SK-N-SH (cell line): ENCODE measurements around the gene DGKZ. TPM values are rescaled to one million over a fixed set of nuclear protein-coding genes. Genes with fewer than 3 reads are reported as not detected.
A peak's percentile ranks its signal among the peaks of the same experiment; 100 is the strongest.

Experiments
- CTCF ChIA-PET: fragments of 300-600, 350-600 bp; formaldehyde crosslinking; extraction: SDS; loops from one replicate; lab custom pipeline; 2021; lab: Yijun Ruan, JAX
- POLR2A ChIA-PET: fragments of 350-600 bp; sonication (Branson Sonifier 250); formaldehyde crosslinking; extraction: SDS; loops from one replicate; lab custom pipeline; 2020; ENCODE audit warnings: antibody characterized with exemption, inconsistent platforms; lab: Yijun Ruan, JAX
- DNase-seq: peaks from one replicate; pipeline ENCODE4 v3.0.0; 2012
- H2AFZ ChIP-seq: fragments of 200-600 bp; sonication (generic); 2 replicates; pipeline ENCODE4 v1.8.1; 2016; ENCODE audit warnings: antibody characterized with exemption, mild to moderate bottlenecking, low read depth
- H3F3A ChIP-seq: fragments of 200-600 bp; sonication (generic); replicated peaks from 2 replicates; pipeline ENCODE3; 2016; ENCODE audit warnings: antibody characterized with exemption, mild to moderate bottlenecking; ENCODE audit not compliant: insufficient read depth
- H3K27ac ChIP-seq, 2 experiments: fragments of 200-500 bp in 1 of 2; fragments of 200-600 bp in 1 of 2; sonication (Bioruptor generic) in 1 of 2; sonication (generic), shearing (Covaris generic) in 1 of 2; 2 replicates each; pipeline versions ENCODE4 v1.5.1 to v1.6.1; 2014 to 2016; ENCODE audit warnings: low read depth in 2 of 2, inconsistent platforms in 1 of 2, low read length in 1 of 2, mild to moderate bottlenecking in 1 of 2, mixed read lengths in 1 of 2
- H3K27me3 ChIP-seq: fragments of 200-600 bp; sonication (generic), shearing (Covaris generic); 2 replicates; pipeline ENCODE4 v1.6.1; 2016; ENCODE audit warnings: mixed run types; ENCODE audit not compliant: insufficient read depth
- H3K36me3 ChIP-seq, 2 experiments: fragments of 200-500 bp in 1 of 2; fragments of 200-600 bp in 1 of 2; sonication (Bioruptor generic) in 1 of 2; sonication (generic) in 1 of 2; replicated peaks in 1 of 2; 2 replicates each; pipeline versions ENCODE3 to v1.5.1; 2014 to 2016; ENCODE audit warnings: low read length in 1 of 2, mild to moderate bottlenecking in 1 of 2; ENCODE audit not compliant: insufficient read depth in 2 of 2, control insufficient read depth in 1 of 2
- H3K4me1 ChIP-seq, 2 experiments: fragments of 200-500 bp in 1 of 2; fragments of 200-600 bp in 1 of 2; sonication (Bioruptor generic) in 1 of 2; sonication (generic), shearing (Covaris generic) in 1 of 2; 2 replicates each; pipeline versions ENCODE4 v1.5.1 to v1.6.1; 2014 to 2016; ENCODE audit warnings: low read depth in 1 of 2, low read length in 1 of 2, mixed run types in 1 of 2; ENCODE audit not compliant: insufficient read depth in 2 of 2, control insufficient read depth in 1 of 2
- H3K4me2 ChIP-seq: fragments of 200-600 bp; sonication (generic), shearing (Covaris generic); 2 replicates; pipeline ENCODE4 v1.6.1; 2017; ENCODE audit warnings: mixed run types
- H3K4me3 ChIP-seq, 2 experiments: fragments of 200-500 bp in 1 of 2; fragments of 200-600 bp in 1 of 2; sonication (Bioruptor generic) in 1 of 2; sonication (generic), shearing (Covaris generic) in 1 of 2; 2 replicates each; pipeline versions ENCODE4 v1.5.1 to v1.8.1; 2014 to 2016; ENCODE audit warnings: low read depth in 2 of 2, inconsistent platforms in 1 of 2, low read length in 1 of 2, mild to moderate bottlenecking in 1 of 2, mixed read lengths in 1 of 2, moderate library complexity in 1 of 2
- H3K79me2 ChIP-seq: fragments of 200-600 bp; sonication (generic); 2 replicates; pipeline ENCODE4 v1.8.1; 2017; ENCODE audit warnings: mild to moderate bottlenecking; ENCODE audit not compliant: insufficient read depth
- H3K9ac ChIP-seq: fragments of 200-600 bp; sonication (generic); 2 replicates; pipeline ENCODE4 v1.6.1; 2017; ENCODE audit warnings: mixed run types
- H3K9me2 ChIP-seq: fragments of 200-600 bp; sonication (generic); 2 replicates; pipeline ENCODE4 v1.6.1; 2017; ENCODE audit warnings: mixed run types
- H3K9me3 ChIP-seq: fragments of 200-600 bp; sonication (generic); 2 replicates; pipeline ENCODE4 v1.6.1; 2017; ENCODE audit warnings: mixed run types, mild to moderate bottlenecking, moderate library complexity
- H4K20me1 ChIP-seq: fragments of 200-600 bp; sonication (generic); 2 replicates; pipeline ENCODE4 v1.6.1; 2017; ENCODE audit warnings: mild to moderate bottlenecking, mixed run types; ENCODE audit not compliant: insufficient read depth
- ELF1 ChIP-seq: IDR thresholded peaks from 2 replicates; pipeline ENCODE4 v1.4.0; 2012
- FOSL2 ChIP-seq: IDR thresholded peaks from 2 replicates; pipeline ENCODE4 v1.4.0; 2012; ENCODE audit warnings: low read depth, mild to moderate bottlenecking, moderate library complexity, borderline replicate concordance
- GABPA ChIP-seq: IDR thresholded peaks from 2 replicates; pipeline ENCODE4 v1.4.0; 2012; ENCODE audit warnings: low read depth, mild to moderate bottlenecking
- JUND ChIP-seq: IDR thresholded peaks from 2 replicates; pipeline ENCODE4 v1.4.0; 2012
- MXI1 ChIP-seq: IDR thresholded peaks from 2 replicates; pipeline ENCODE4 v1.6.1; 2012; ENCODE audit warnings: mild to moderate bottlenecking, low read depth, low read length, improper control_type of control experiment
- RAD21 ChIP-seq: IDR thresholded peaks from 2 replicates; pipeline ENCODE4 v1.6.1; 2012; ENCODE audit warnings: mild to moderate bottlenecking, low read length
- RCOR1 ChIP-seq: fragments of 150-350 bp; IDR thresholded peaks from 2 replicates; pipeline ENCODE4 v1.6.1; 2017; ENCODE audit warnings: antibody characterized with exemption, low read length
- SIN3A ChIP-seq: IDR thresholded peaks from 2 replicates; pipeline ENCODE4 v1.6.1; 2012; ENCODE audit warnings: low read depth, mild to moderate bottlenecking, low read length, moderate library complexity, borderline replicate concordance
- SMC3 ChIP-seq: IDR thresholded peaks from 2 replicates; pipeline ENCODE4 v1.6.1; 2012; ENCODE audit warnings: low read depth, low read length, improper control_type of control experiment
- TAF1 ChIP-seq: IDR thresholded peaks from 2 replicates; pipeline ENCODE4 v1.6.1; 2012; ENCODE audit warnings: low read depth, mild to moderate bottlenecking, low read length, moderate library complexity, borderline replicate concordance
- WGBS: methylation state at CpG from one replicate; pipeline ENCODE4 v1.1.6; 2017; ENCODE audit warnings: low lambda C conversion rate; 5-methylcytosine and 5-hydroxymethylcytosine counted together
- polyA plus RNA-seq, 3 experiments: library from polyadenylated mRNA; depleted of rRNA; stranded (reverse); fragments of >200 nt; gene quantifications; 2 replicates each; pipeline ENCODE4 v1.2.3, GENCODE V29; 2012
- TF ChIP-seq, protein P1 (sequence below): IDR thresholded peaks from 2 replicates; pipeline ENCODE4 v1.6.1; 2012; ENCODE audit warnings: mild to moderate bottlenecking, low read depth, low read length, moderate library complexity
- TF ChIP-seq, protein P2 (sequence below): fragments of 150-350 bp; IDR thresholded peaks from 2 replicates; pipeline ENCODE4 v1.6.1; 2016; ENCODE audit warnings: mild to moderate bottlenecking, low read depth, low read length
- TF ChIP-seq, protein P3 (sequence below): IDR thresholded peaks from 2 replicates; pipeline ENCODE4 v1.4.0; 2012; ENCODE audit warnings: low read depth

DGKZ gene
- polyA plus RNA-seq, 1 of the 3 experiments (the other 2 are of a cell fraction) = 33.2 TPM

DNA sequence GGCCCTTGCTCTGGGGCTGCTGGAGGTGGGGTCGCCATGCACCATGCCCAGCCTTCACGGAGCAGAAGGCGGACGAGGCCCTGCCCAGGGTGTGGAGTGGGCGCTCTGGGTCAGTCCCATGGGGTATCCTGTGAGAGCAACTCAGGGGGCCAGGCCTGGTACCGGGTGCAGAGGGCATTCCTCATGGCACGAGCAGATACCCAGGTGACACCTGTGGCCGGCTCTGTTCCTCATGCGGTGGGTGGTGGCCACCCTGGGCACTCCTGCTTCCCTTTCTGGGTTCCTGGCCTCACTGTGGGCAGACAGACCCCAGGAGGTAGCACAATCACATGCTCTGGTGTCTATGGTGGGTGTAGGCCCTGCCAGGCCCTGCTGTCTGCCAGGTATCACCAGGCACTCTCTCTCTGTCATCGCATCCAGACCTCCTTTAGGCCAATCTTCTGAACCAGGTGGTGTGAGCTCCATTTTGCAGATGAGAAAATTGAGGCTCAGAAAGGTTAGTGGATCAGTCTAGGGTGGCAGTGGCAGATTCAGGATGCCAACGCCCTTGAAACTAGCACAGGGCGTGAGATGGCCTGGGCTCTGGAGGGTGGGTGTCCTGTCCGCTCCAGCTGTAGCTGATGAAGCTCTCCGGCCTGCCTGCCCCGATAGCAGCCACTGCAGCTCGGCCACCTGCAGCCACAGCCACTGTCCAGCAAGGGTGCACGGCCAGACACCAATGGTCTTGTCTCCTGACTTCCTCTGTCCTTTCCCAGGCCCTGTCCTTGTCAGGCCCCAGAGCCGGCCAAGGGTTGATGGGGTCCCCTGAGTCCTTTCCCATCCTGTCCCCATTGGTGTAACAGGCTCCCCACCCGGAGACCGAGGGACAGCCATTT, 15.1 kb downstream of the DGKZ start:
- ChIA-PET CTCF (interaction anchor here (1.4 to 18.0 kb wide), 4 partner anchors 12 to 490 kb away, joined by 3 to 423 read pairs (median 6); partner anchors contain the start of gene DGKZ), POLR2A (interaction anchor here (1.3 kb wide), 1 partner anchor 10 kb away, joined by 6 read pairs; no protein-coding TSS in a partner anchor)
- no peaks in the 10 kb centered on the region for H3K36me3 ChIP-seq
- peak overlapping the region; percentile 89 to 91 for H3K27ac ChIP-seq
- H3K4me2 ChIP-seq = peak overlapping the region; percentile 74
- peak overlapping the region; percentile 67 for H3K9ac ChIP-seq
- DNase-seq = no peak
- no peaks in the 10 kb centered on the region for H3K9me2 ChIP-seq
- no peaks in the 10 kb centered on the region for H3F3A ChIP-seq
- H2AFZ ChIP-seq = no peak overlapping the region
- H3K4me1 ChIP-seq = peaks cover 32 to 49% of the 10 kb centered on the region in 2 experiments; a peak in 3 of 4 replicates
- peaks cover 48% of the 10 kb centered on the region for H3K79me2 ChIP-seq
- H3K27me3 ChIP-seq = no peaks in the 10 kb centered on the region
- no peaks in the 10 kb centered on the region for H3K9me3 ChIP-seq
- no peaks in the 10 kb centered on the region for H4K20me1 ChIP-seq
- 89% methylated on average over 13 of the region's 20 CpGs for WGBS
- 0 out of 4 replicates have a peak overlapping the region, but pooled peaks of 1 of the 2 experiments have one; percentile 24 for H3K4me3 ChIP-seq
- TF ChIP-seq RAD21 = no peak
- TF ChIP-seq RCOR1 = no peak
- TF ChIP-seq SMC3 = no peak
- TF ChIP-seq, protein P1, sequence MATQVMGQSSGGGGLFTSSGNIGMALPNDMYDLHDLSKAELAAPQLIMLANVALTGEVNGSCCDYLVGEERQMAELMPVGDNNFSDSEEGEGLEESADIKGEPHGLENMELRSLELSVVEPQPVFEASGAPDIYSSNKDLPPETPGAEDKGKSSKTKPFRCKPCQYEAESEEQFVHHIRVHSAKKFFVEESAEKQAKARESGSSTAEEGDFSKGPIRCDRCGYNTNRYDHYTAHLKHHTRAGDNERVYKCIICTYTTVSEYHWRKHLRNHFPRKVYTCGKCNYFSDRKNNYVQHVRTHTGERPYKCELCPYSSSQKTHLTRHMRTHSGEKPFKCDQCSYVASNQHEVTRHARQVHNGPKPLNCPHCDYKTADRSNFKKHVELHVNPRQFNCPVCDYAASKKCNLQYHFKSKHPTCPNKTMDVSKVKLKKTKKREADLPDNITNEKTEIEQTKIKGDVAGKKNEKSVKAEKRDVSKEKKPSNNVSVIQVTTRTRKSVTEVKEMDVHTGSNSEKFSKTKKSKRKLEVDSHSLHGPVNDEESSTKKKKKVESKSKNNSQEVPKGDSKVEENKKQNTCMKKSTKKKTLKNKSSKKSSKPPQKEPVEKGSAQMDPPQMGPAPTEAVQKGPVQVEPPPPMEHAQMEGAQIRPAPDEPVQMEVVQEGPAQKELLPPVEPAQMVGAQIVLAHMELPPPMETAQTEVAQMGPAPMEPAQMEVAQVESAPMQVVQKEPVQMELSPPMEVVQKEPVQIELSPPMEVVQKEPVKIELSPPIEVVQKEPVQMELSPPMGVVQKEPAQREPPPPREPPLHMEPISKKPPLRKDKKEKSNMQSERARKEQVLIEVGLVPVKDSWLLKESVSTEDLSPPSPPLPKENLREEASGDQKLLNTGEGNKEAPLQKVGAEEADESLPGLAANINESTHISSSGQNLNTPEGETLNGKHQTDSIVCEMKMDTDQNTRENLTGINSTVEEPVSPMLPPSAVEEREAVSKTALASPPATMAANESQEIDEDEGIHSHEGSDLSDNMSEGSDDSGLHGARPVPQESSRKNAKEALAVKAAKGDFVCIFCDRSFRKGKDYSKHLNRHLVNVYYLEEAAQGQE = no peak
- no peak for TF ChIP-seq FOSL2
- TF ChIP-seq JUND = no peak
- TF ChIP-seq TAF1 = no peak
- TF ChIP-seq SIN3A = no peak
- TF ChIP-seq, protein P2, sequence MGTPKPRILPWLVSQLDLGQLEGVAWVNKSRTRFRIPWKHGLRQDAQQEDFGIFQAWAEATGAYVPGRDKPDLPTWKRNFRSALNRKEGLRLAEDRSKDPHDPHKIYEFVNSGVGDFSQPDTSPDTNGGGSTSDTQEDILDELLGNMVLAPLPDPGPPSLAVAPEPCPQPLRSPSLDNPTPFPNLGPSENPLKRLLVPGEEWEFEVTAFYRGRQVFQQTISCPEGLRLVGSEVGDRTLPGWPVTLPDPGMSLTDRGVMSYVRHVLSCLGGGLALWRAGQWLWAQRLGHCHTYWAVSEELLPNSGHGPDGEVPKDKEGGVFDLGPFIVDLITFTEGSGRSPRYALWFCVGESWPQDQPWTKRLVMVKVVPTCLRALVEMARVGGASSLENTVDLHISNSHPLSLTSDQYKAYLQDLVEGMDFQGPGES = no peak
- TF ChIP-seq MXI1 = no peak

DNA sequence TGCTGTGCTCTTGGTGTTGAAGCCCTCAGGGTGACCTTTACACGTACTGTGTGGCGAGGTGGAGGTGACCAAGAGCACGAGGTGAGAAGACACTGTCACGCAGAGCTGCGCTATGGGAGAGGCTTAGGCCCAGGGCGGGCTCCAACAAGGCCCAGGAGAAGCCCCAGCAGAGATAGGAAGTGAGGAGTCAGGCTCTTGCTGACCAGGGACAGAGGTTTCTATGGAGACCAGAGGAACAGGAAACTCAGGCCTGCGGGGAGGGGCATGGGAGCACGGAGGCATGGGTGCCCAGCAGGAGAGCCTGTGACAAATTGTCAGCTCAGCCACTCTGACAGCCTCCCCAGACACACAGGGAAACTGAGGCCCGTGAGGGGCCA, 15.8 kb downstream of the DGKZ start:
- H4K20me1 ChIP-seq = no peaks in the 10 kb centered on the region
- TF ChIP-seq, protein P3, sequence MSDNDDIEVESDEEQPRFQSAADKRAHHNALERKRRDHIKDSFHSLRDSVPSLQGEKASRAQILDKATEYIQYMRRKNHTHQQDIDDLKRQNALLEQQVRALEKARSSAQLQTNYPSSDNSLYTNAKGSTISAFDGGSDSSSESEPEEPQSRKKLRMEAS = 0 out of 2 replicates have a peak, but pooled peaks have one; percentile 11
- TF ChIP-seq MXI1 (peak; percentile 79), ELF1 (no peak), GABPA (0 out of 2 replicates have a peak, but pooled peaks have one; percentile 31)
- H3K4me2 ChIP-seq = peak overlapping the region; percentile 74
- peaks cover 0 to 1% of the 10 kb centered on the region in 2 experiments for H3K36me3 ChIP-seq
- H3K27ac ChIP-seq = peak overlapping the region; percentile 89 to 91
- ChIA-PET CTCF (interaction anchor here (1.4 to 18.0 kb wide), 5 partner anchors 13 to 491 kb away, joined by 3 to 423 read pairs (median 4); partner anchors contain the start of genes CHRM4 and DGKZ), POLR2A (no interaction called here)
- H3K4me1 ChIP-seq = peaks cover 32 to 54% of the 10 kb centered on the region in 2 experiments; a peak in 3 of 4 replicates
- H3K9ac ChIP-seq = peak overlapping the region; percentile 67
- H3K4me3 ChIP-seq = peak overlapping the region; percentile 14 to 24; a peak in 2 of 4 replicates
- no peaks in the 10 kb centered on the region for H3K9me3 ChIP-seq
- peaks cover under 1% of the 10 kb centered on the region for H3F3A ChIP-seq
- WGBS = 46% methylated on average over 9 of the region's 9 CpGs
- H3K27me3 ChIP-seq = no peaks in the 10 kb centered on the region
- H3K9me2 ChIP-seq = no peaks in the 10 kb centered on the region
- peaks cover 43% of the 10 kb centered on the region for H3K79me2 ChIP-seq
- peak; percentile 85 for DNase-seq
- H2AFZ ChIP-seq = no peak overlapping the region
